ENCODE data around the gene MPZL3. TPM values are rescaled to one million over a fixed set of nuclear protein-coding genes. Genes with fewer than 3 reads are reported as not detected.

The MPZL3 gene
- polyA plus RNA-seq, 1 donor (not counting 4 experiments of a cell fraction or from before 2014, with no cell fraction given), result 7.9 TPM

GRCh38 chr11:118180300-118180703 lies 71.9 kb downstream of the MPZL3 start:
- Histone ChIP-seq H3K27ac (ENCODE audit: control insufficient read depth, insufficient read depth, low read length) (no peak overlapping the region), H2AFZ (ENCODE audit: control insufficient read depth, low read length) (peak overlapping the region; percentile 88), H3K79me2 (ENCODE audit: control insufficient read depth, insufficient read depth, low read length) (no peaks in the 10 kb centered on the region), H4K20me1 (ENCODE audit: control insufficient read depth, extremely low read depth, insufficient read depth, low read length) (no peaks in the 10 kb centered on the region), H3K4me1 (ENCODE audit: control insufficient read depth, extremely low read depth, insufficient read depth, low read length) (peaks cover 26% of the 10 kb centered on the region), H3K9me3 (ENCODE audit: control insufficient read depth, low read depth, low read length) (no peaks in the 10 kb centered on the region), H3K4me2 (ENCODE audit: control insufficient read depth, extremely low read depth, insufficient read depth, low read depth, low read length) (peak overlapping the region; percentile 66), H3K9ac (ENCODE audit: control insufficient read depth, extremely low read depth, insufficient read depth, low read length) (peak overlapping the region; percentile 44), H3K9me1 (ENCODE audit: control insufficient read depth, extremely low read depth, insufficient read depth, low read length) (peaks cover 3% of the 10 kb centered on the region), H3K27me3 (ENCODE audit: control insufficient read depth, extremely low read depth, insufficient read depth, low read length) (no peaks in the 10 kb centered on the region), H3K4me3 (ENCODE audit: control insufficient read depth in 2 of 3, extremely low read depth in 1 of 3, insufficient read depth in 2 of 3, low read depth in 1 of 3, low read length in 3 of 3) (no peak overlapping the region), H3K36me3 (ENCODE audit: control insufficient read depth in 2 of 2, extremely low read depth in 1 of 2, insufficient read depth in 2 of 2, low read length in 2 of 2) (no peaks in the 10 kb centered on the region)
- dilution Hi-C loops (cut with MboI; ENCODE audit: extremely low pct_ligation_motif_present, low sequenced_read_pairs), result no loop called here
- DNase-seq (ENCODE audit: low read depth, low spot score) (no peak), FAIRE-seq (peak; percentile 9)
- TF ChIP-seq CTCF (optimal IDR thresholded peaks at IDR 0.05 in 1 of 3, IDR thresholded peaks at IDR 0.05 in 1 of 3, conservative IDR thresholded peaks at IDR 0.05 in 1 of 3; ENCODE audit: extremely low read depth in 1 of 3, insufficient read depth in 2 of 3, low read length in 3 of 3), result peak in 2 of 3 experiments; percentile 20 to 23
- TF ChIP-seq EZH2 (IDR thresholded peaks at IDR 0.05; ENCODE audit: low read length), result no peak

GRCh38 chr11:118176778-118177134 lies 75.4 kb downstream of the MPZL3 start:
- Histone ChIP-seq H3K9me1 (ENCODE audit: control insufficient read depth, extremely low read depth, insufficient read depth, low read length) (peaks cover 5% of the 10 kb centered on the region), H3K79me2 (ENCODE audit: control insufficient read depth, insufficient read depth, low read length) (no peaks in the 10 kb centered on the region), H3K36me3 (ENCODE audit: control insufficient read depth in 2 of 2, extremely low read depth in 1 of 2, insufficient read depth in 2 of 2, low read length in 2 of 2) (no peaks in the 10 kb centered on the region), H3K27ac (ENCODE audit: control insufficient read depth, insufficient read depth, low read length) (no peak overlapping the region), H4K20me1 (ENCODE audit: control insufficient read depth, extremely low read depth, insufficient read depth, low read length) (no peaks in the 10 kb centered on the region), H3K9me3 (ENCODE audit: control insufficient read depth, low read depth, low read length) (no peaks in the 10 kb centered on the region), H3K9ac (ENCODE audit: control insufficient read depth, extremely low read depth, insufficient read depth, low read length) (no peak overlapping the region), H2AFZ (ENCODE audit: control insufficient read depth, low read length) (no peak overlapping the region), H3K4me1 (ENCODE audit: control insufficient read depth, extremely low read depth, insufficient read depth, low read length) (peaks cover 38% of the 10 kb centered on the region), H3K4me2 (ENCODE audit: control insufficient read depth, extremely low read depth, insufficient read depth, low read depth, low read length) (no peak overlapping the region), H3K4me3 (ENCODE audit: control insufficient read depth in 2 of 3, extremely low read depth in 1 of 3, insufficient read depth in 2 of 3, low read depth in 1 of 3, low read length in 3 of 3) (no peak overlapping the region), H3K27me3 (ENCODE audit: control insufficient read depth, extremely low read depth, insufficient read depth, low read length) (no peaks in the 10 kb centered on the region)
- TF ChIP-seq EZH2 (IDR thresholded peaks at IDR 0.05; ENCODE audit: low read length) (no peak), CTCF (optimal IDR thresholded peaks at IDR 0.05 in 1 of 3, IDR thresholded peaks at IDR 0.05 in 1 of 3, conservative IDR thresholded peaks at IDR 0.05 in 1 of 3; ENCODE audit: extremely low read depth in 1 of 3, insufficient read depth in 2 of 3, low read length in 3 of 3) (no peak)
- FAIRE-seq, result no peak
- dilution Hi-C loops (cut with MboI; ENCODE audit: extremely low pct_ligation_motif_present, low sequenced_read_pairs), result no loop called here
- no peak for DNase-seq (ENCODE audit: low read depth, low spot score)

Small RNA genes within 50 kb of the gene (small RNA-seq; reads per million reads assigned to genes)
- 0 reads per million in 3 experiments for gene HSPE1P18 (ENCODE audit: insufficient read length in 3 of 3, low read depth in 3 of 3, low replicate concordance in 1 of 3)

Other genes starting within 250 kb of the MPZL3 start
- 0.69 to 1.7 TPM (median 1.2 TPM) in 3 replicates for gene TMPRSS4, start 175.3 kb downstream of the MPZL3 start, polyA plus RNA-seq
- gene SMIM35, start 165.4 kb downstream of the MPZL3 start, polyA plus RNA-seq, result not detected in 3 replicates
- gene SCN4B, start 99.5 kb downstream of the MPZL3 start, polyA plus RNA-seq, result 6.3 to 10.8 TPM (median 7.7 TPM) in 3 replicates
- gene SCN2B, start 75.7 kb downstream of the MPZL3 start, polyA plus RNA-seq, result 0.48 to 0.59 TPM (median 0.56 TPM) in 3 replicates
- gene JAML, start 27.4 kb downstream of the MPZL3 start, polyA plus RNA-seq, result 0.01 TPM in 1 of 3 replicates, not detected in the others
- gene MPZL2, start 11.9 kb upstream of the MPZL3 start, polyA plus RNA-seq, result 98.4 to 237 TPM (median 225 TPM) in 3 replicates
- gene CD3E, start 52.4 kb upstream of the MPZL3 start, polyA plus RNA-seq, result 0.06 TPM in 1 of 3 replicates, not detected in the others
- gene CD3D, start 90.3 kb upstream of the MPZL3 start, polyA plus RNA-seq, result not detected in 3 replicates
- gene CD3G, start 92.0 kb upstream of the MPZL3 start, polyA plus RNA-seq, result not detected in 3 replicates
- gene UBE4A, start 107.2 kb upstream of the MPZL3 start, polyA plus RNA-seq, result 11.9 to 19.5 TPM (median 14.8 TPM) in 3 replicates
- 259 to 463 TPM (median 338 TPM) in 3 replicates for gene ATP5MG, start 149.2 kb upstream of the MPZL3 start, polyA plus RNA-seq
- gene KMT2A, start 184.1 kb upstream of the MPZL3 start, polyA plus RNA-seq, result 7.6 to 14.5 TPM (median 11.7 TPM) in 3 replicates

Data from keratinocyte (primary cell).